HepG2 (cell line): Measurements from ENCODE around the gene NSMCE1. TPM values are rescaled to one million over a fixed set of nuclear protein-coding genes. Genes with fewer than 3 reads are reported as not detected.

Experiments used
- AGO1 ChIP-seq: fragments of 200-400 bp; formaldehyde crosslinking; IDR thresholded peaks from 2 replicates; pipeline ENCODE4 v1.6.1; 2017; ENCODE audit warnings: mild to moderate bottlenecking, low read depth, low read length, moderate library complexity; ENCODE audit not compliant: poor library complexity, severe bottlenecking
- ARHGAP35 ChIP-seq: sonication (generic); formaldehyde crosslinking; IDR thresholded peaks from 2 replicates; pipeline ENCODE4 v1.9.0; 2022; ENCODE audit warnings: mild to moderate bottlenecking, inconsistent platforms, moderate library complexity, missing genetic modification reagents, borderline replicate concordance
- ARNT ChIP-seq: fragments of 450-650 bp; IDR thresholded peaks from 2 replicates; pipeline ENCODE4 v1.6.1; 2017
- CENPX ChIP-seq: sonication (generic); formaldehyde crosslinking; IDR thresholded peaks from 2 replicates; pipeline ENCODE4 v1.9.0; 2021; ENCODE audit warnings: mild to moderate bottlenecking, missing genetic modification reagents, moderate library complexity
- CHCHD3 ChIP-seq: sonication (generic); formaldehyde crosslinking; IDR thresholded peaks from 2 replicates; pipeline ENCODE4 v1.8.0; 2022; ENCODE audit warnings: mild to moderate bottlenecking, missing genetic modification reagents, moderate library complexity
- HIVEP1 ChIP-seq: sonication (generic); formaldehyde crosslinking; IDR thresholded peaks from 2 replicates; pipeline ENCODE4 v1.4.0; 2020; ENCODE audit warnings: mild to moderate bottlenecking, missing genetic modification reagents
- IRX3 ChIP-seq: sonication (generic); formaldehyde crosslinking; IDR thresholded peaks from 2 replicates; pipeline ENCODE4 v1.8.1; 2023; ENCODE audit warnings: mild to moderate bottlenecking, low read depth, missing genetic modification reagents, borderline replicate concordance
- NCOA2 ChIP-seq: sonication (generic); formaldehyde crosslinking; IDR thresholded peaks from 2 replicates; pipeline ENCODE4 v1.8.0; 2022; ENCODE audit warnings: inconsistent platforms
- NR2C2 ChIP-seq: sonication (generic); formaldehyde crosslinking; IDR thresholded peaks from 2 replicates; pipeline ENCODE4 v1.4.0; 2020; ENCODE audit warnings: missing genetic modification reagents, mild to moderate bottlenecking, moderate library complexity, borderline replicate concordance
- RORA ChIP-seq: sonication (generic); formaldehyde crosslinking; IDR thresholded peaks from 2 replicates; pipeline ENCODE4 v1.5.0; 2020; ENCODE audit warnings: mild to moderate bottlenecking, missing genetic modification reagents, moderate library complexity
- SCMH1 ChIP-seq: sonication (generic); formaldehyde crosslinking; IDR thresholded peaks from 2 replicates; pipeline ENCODE4 v1.9.0; 2021; ENCODE audit warnings: missing genetic modification reagents, mild to moderate bottlenecking, borderline replicate concordance
- SOX6 ChIP-seq, 2 experiments: fragments of 450-650 bp in 1 of 2; sonication (generic) in 1 of 2; formaldehyde crosslinking in 1 of 2; IDR thresholded peaks; 2 replicates each; pipeline versions ENCODE4 v1.4.0 to v1.6.1; 2017 to 2020; ENCODE audit warnings: antibody characterized with exemption in 1 of 2, mild to moderate bottlenecking in 1 of 2, missing genetic modification reagents in 1 of 2
- YY1 ChIP-seq: IDR thresholded peaks from 2 replicates; pipeline ENCODE4 v1.6.1; 2011; ENCODE audit warnings: low read length, low read depth, moderate library complexity, mild to moderate bottlenecking; ENCODE audit not compliant: insufficient read depth, insufficient replicate concordance
- ZNF205 ChIP-seq: IDR thresholded peaks from 2 replicates; pipeline ENCODE4 v1.6.1; 2018; ENCODE audit warnings: missing biosample characterization, missing genetic modification reagents
- ZNF274 ChIP-seq: sonication (generic); formaldehyde crosslinking; IDR thresholded peaks from 2 replicates; pipeline ENCODE4 v1.5.1; 2020; ENCODE audit warnings: mild to moderate bottlenecking, missing genetic modification reagents
- ZNF350 ChIP-seq: sonication (generic); formaldehyde crosslinking; IDR thresholded peaks from 2 replicates; pipeline ENCODE4 v1.4.0; 2020; ENCODE audit warnings: mild to moderate bottlenecking, low read depth, missing genetic modification reagents, borderline replicate concordance
- ZNF44 ChIP-seq: sonication (generic); formaldehyde crosslinking; IDR thresholded peaks from 2 replicates; pipeline ENCODE4 v1.5.1; 2020; ENCODE audit warnings: mild to moderate bottlenecking, missing genetic modification reagents
- ZNF484 ChIP-seq: sonication (generic); formaldehyde crosslinking; IDR thresholded peaks from 2 replicates; pipeline ENCODE4 v1.5.1; 2020; ENCODE audit warnings: mild to moderate bottlenecking, low read depth, missing genetic modification reagents, borderline replicate concordance
- ZNF552 ChIP-seq: sonication (generic); formaldehyde crosslinking; IDR thresholded peaks from 2 replicates; pipeline ENCODE4 v1.9.0; 2022; ENCODE audit warnings: missing genetic modification reagents, mild to moderate bottlenecking, borderline replicate concordance
- ZNF788 ChIP-seq: sonication (generic); formaldehyde crosslinking; IDR thresholded peaks from 2 replicates; pipeline ENCODE4 v1.5.0; 2020; ENCODE audit warnings: mild to moderate bottlenecking, missing genetic modification reagents, borderline replicate concordance
- polyA plus RNA-seq, 8 experiments: library from polyadenylated mRNA; depleted of rRNA in 3 of 8; stranded (reverse) in 7 of 8; unstranded in 1 of 8; fragments of >200 nt; fragmentation: Illumina TruSeq in 4 of 8; extraction: Trizol in 4 of 8; gene quantifications; 2 replicates each; pipeline versions ENCODE4 v1.2.1 to v1.2.3, GENCODE V29; 2011 to 2016; ENCODE audit warnings: low read depth in 4 of 8, missing spikeins in 1 of 8, mixed read lengths in 1 of 8; ENCODE audit not compliant: insufficient read depth in 1 of 8
- total RNA-seq, 5 experiments: library from RNA; depleted of rRNA; stranded (reverse); fragments of >200 nt; fragmentation: Illumina TruSeq; extraction: Trizol; gene quantifications; 2 replicates each; pipeline ENCODE4 v1.2.3, GENCODE V29; 2016; ENCODE audit warnings: low read depth in 1 of 5
- TF ChIP-seq, protein P1 (sequence below): sonication (generic); formaldehyde crosslinking; IDR thresholded peaks from 2 replicates; pipeline ENCODE4 v1.8.0; 2022; ENCODE audit warnings: mild to moderate bottlenecking, missing genetic modification reagents, moderate library complexity
- TF ChIP-seq, protein P2 (sequence below): sonication (generic); formaldehyde crosslinking; IDR thresholded peaks from 2 replicates; pipeline ENCODE4 v1.4.0; 2020; ENCODE audit warnings: missing genetic modification reagents

Gene NSMCE1
- total and polyA plus RNA-seq, 2 of the 13 experiments (the other 11 are each of a cell fraction or from before 2014, with no cell fraction given): 42.7 to 52.9 TPM

GRCh38 chr16:27273670-27274423 lies 5.3 kb upstream of the NSMCE1 start (continued):
- TF ChIP-seq IRX3 (CRISPR knock-in tag): no peak; the same call in 1 of the 2 replicates
- peak; percentile 65; the same call in 1 of the 2 replicates for TF ChIP-seq ZNF350
- TF ChIP-seq YY1: no peak
- TF ChIP-seq, protein P1, sequence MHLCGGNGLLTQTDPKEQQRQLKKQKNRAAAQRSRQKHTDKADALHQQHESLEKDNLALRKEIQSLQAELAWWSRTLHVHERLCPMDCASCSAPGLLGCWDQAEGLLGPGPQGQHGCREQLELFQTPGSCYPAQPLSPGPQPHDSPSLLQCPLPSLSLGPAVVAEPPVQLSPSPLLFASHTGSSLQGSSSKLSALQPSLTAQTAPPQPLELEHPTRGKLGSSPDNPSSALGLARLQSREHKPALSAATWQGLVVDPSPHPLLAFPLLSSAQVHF (CRISPR knock-in tag): no peak
- TF ChIP-seq AGO1: no peak
- no peak for TF ChIP-seq SOX6 (IDR thresholded peaks at IDR 0.05)
- peak; percentile 93 for TF ChIP-seq SOX6 (CRISPR knock-in tag; IDR thresholded peaks at IDR 0.05)
- TF ChIP-seq ZNF44 (CRISPR knock-in tag): no peak
- TF ChIP-seq SCMH1: no peak
- TF ChIP-seq RORA (CRISPR knock-in tag): no peak
- no peak for TF ChIP-seq CHCHD3
- no peak for TF ChIP-seq CENPX (CRISPR knock-in tag)
- no peak for TF ChIP-seq ZNF552 (CRISPR knock-in tag)
- peak; percentile 98 for TF ChIP-seq NCOA2
- peak; percentile 68; the same call in 1 of the 2 replicates for TF ChIP-seq NR2C2 (CRISPR knock-in tag)
- TF ChIP-seq ZNF484: no peak
- peak; percentile 78; the same call in 1 of the 2 replicates for TF ChIP-seq ZNF788 (CRISPR knock-in tag)
- TF ChIP-seq ARNT: no peak
- peak; percentile 82 for TF ChIP-seq ZNF205 (CRISPR knock-in tag)
- no peak for TF ChIP-seq HIVEP1
- no peak for TF ChIP-seq ZNF274 (CRISPR knock-in tag)
- no peak for TF ChIP-seq ARHGAP35
- TF ChIP-seq, protein P2, sequence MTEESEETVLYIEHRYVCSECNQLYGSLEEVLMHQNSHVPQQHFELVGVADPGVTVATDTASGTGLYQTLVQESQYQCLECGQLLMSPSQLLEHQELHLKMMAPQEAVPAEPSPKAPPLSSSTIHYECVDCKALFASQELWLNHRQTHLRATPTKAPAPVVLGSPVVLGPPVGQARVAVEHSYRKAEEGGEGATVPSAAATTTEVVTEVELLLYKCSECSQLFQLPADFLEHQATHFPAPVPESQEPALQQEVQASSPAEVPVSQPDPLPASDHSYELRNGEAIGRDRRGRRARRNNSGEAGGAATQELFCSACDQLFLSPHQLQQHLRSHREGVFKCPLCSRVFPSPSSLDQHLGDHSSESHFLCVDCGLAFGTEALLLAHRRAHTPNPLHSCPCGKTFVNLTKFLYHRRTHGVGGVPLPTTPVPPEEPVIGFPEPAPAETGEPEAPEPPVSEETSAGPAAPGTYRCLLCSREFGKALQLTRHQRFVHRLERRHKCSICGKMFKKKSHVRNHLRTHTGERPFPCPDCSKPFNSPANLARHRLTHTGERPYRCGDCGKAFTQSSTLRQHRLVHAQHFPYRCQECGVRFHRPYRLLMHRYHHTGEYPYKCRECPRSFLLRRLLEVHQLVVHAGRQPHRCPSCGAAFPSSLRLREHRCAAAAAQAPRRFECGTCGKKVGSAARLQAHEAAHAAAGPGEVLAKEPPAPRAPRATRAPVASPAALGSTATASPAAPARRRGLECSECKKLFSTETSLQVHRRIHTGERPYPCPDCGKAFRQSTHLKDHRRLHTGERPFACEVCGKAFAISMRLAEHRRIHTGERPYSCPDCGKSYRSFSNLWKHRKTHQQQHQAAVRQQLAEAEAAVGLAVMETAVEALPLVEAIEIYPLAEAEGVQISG (CRISPR knock-in tag): peak; percentile 81; the same call in 1 of the 2 replicates
